H7 (cell line): ENCODE data around the gene SALL3. TPM values are rescaled to one million over a fixed set of nuclear protein-coding genes. Genes with fewer than 3 reads are reported as not detected.
"Not testable (repeated sequence)": the region's sequence is repeated elsewhere in the genome, so short reads cannot be mapped to it uniquely, and the experiment has no call there.

ENCODE experiments used
- DNase-seq: peaks from one replicate; pipeline ENCODE4 v3.0.0; 2012
- H3K27me3 ChIP-seq: 2 replicates; pipeline ENCODE4 v1.6.0; 2011; ENCODE audit warnings: mild to moderate bottlenecking, low read length; ENCODE audit not compliant: control insufficient read depth, insufficient read depth
- H3K36me3 ChIP-seq: replicated peaks from 2 replicates; pipeline ENCODE4 v1.5.1; 2011; ENCODE audit warnings: low read length; ENCODE audit not compliant: control insufficient read depth, insufficient read depth
- H3K4me3 ChIP-seq: 2 replicates; pipeline ENCODE4 v1.5.1; 2011; ENCODE audit warnings: low read depth, mild to moderate bottlenecking, control low read depth, low read length, moderate library complexity; ENCODE audit not compliant: insufficient read depth
- total RNA-seq: library from RNA; depleted of rRNA; stranded (reverse); fragments of >200 nt; shearing (Covaris generic); gene quantifications from 2 replicates; pipeline ENCODE4 v1.2.3, GENCODE V29; 2014; rRNA removed

The SALL3 gene
- 60.0 and 96.6 TPM in 2 replicates for total RNA-seq

GRCh38 chr18:78979730-78980278 lies at the start of gene SALL3:
SALL3 (plus strand) TSS chr18:78979818; CDS start chr18:78980275, 457 bp downstream.
- Histone ChIP-seq H3K36me3 (no peaks in the 10 kb centered on the region), H3K27me3 (peaks cover 47% of the 10 kb centered on the region), H3K4me3 (peak within 1 kb of the TSS; percentile 89)
- DNase-seq: peak; percentile 97

GRCh38 chr18:78932281-78932680 lies 47.3 kb upstream of the SALL3 start:
- H3K27me3 ChIP-seq: no peaks in the 10 kb centered on the region
- H3K36me3 ChIP-seq: no peaks in the 10 kb centered on the region
- H3K4me3 ChIP-seq: no peak overlapping the region
- no peak for DNase-seq

GRCh38 chr18:78934003-78934402 lies 45.6 kb upstream of the SALL3 start:
- Histone ChIP-seq H3K4me3 (no peak overlapping the region), H3K36me3 (no peaks in the 10 kb centered on the region), H3K27me3 (no peaks in the 10 kb centered on the region)
- no peak for DNase-seq

GRCh38 chr18:78934551-78935225 lies 44.9 kb upstream of the SALL3 start:
- H3K27me3 ChIP-seq: no peaks in the 10 kb centered on the region
- no peaks in the 10 kb centered on the region for H3K36me3 ChIP-seq
- no peak for DNase-seq
- no peak overlapping the region for H3K4me3 ChIP-seq

GRCh38 chr18:78935406-78935805 lies 44.2 kb upstream of the SALL3 start:
- no peak overlapping the region for H3K4me3 ChIP-seq
- no peaks in the 10 kb centered on the region for H3K27me3 ChIP-seq
- no peak for DNase-seq
- H3K36me3 ChIP-seq: no peaks in the 10 kb centered on the region

- Histone ChIP-seq H3K4me3 (no peak overlapping the region), H3K36me3 (no peaks in the 10 kb centered on the region), H3K27me3 (no peaks in the 10 kb centered on the region)
Measured at GRCh38 chr18:78936251-78937005, 43.2 kb upstream of the SALL3 start.

GRCh38 chr18:78937166-78937565 lies 42.5 kb upstream of the SALL3 start:
- no peaks in the 10 kb centered on the region for H3K36me3 ChIP-seq
- no peaks in the 10 kb centered on the region for H3K27me3 ChIP-seq
- no peak for DNase-seq
- H3K4me3 ChIP-seq: no peak overlapping the region

More at GRCh38 chr18:78936251-78937005, 43.2 kb upstream of the SALL3 start:
- DNase-seq: no peak

- no peaks in the 10 kb centered on the region for H3K27me3 ChIP-seq
- DNase-seq: no peak
- no peak overlapping the region for H3K4me3 ChIP-seq
- H3K36me3 ChIP-seq: no peaks in the 10 kb centered on the region
Measured at GRCh38 chr18:78939105-78939504, 40.5 kb upstream of the SALL3 start.

GRCh38 chr18:78939734-78940494 lies 39.7 kb upstream of the SALL3 start:
- no peak for DNase-seq
- no peak overlapping the region for H3K4me3 ChIP-seq
- no peaks in the 10 kb centered on the region for H3K27me3 ChIP-seq
- H3K36me3 ChIP-seq: no peaks in the 10 kb centered on the region

GRCh38 chr18:78942236-78942635 lies 37.4 kb upstream of the SALL3 start:
- not testable (repeated sequence) for DNase-seq, H3K4me3 ChIP-seq, H3K27me3 ChIP-seq, H3K36me3 ChIP-seq

- Histone ChIP-seq H3K36me3 (no peaks in the 10 kb centered on the region), H3K27me3 (no peaks in the 10 kb centered on the region), H3K4me3 (no peak overlapping the region)
- no peak for DNase-seq
Measured at GRCh38 chr18:78945628-78946027, 34.0 kb upstream of the SALL3 start.

- Histone ChIP-seq H3K36me3 (no peaks in the 10 kb centered on the region), H3K4me3 (no peak overlapping the region), H3K27me3 (no peaks in the 10 kb centered on the region)
- no peak for DNase-seq
Measured at GRCh38 chr18:78947291-78947690, 32.3 kb upstream of the SALL3 start.

GRCh38 chr18:78948221-78948620 lies 31.4 kb upstream of the SALL3 start:
- Histone ChIP-seq H3K36me3 (no peaks in the 10 kb centered on the region), H3K27me3 (no peaks in the 10 kb centered on the region), H3K4me3 (no peak overlapping the region)
- peak; percentile 80 for DNase-seq

GRCh38 chr18:78948707-78949106 lies 30.9 kb upstream of the SALL3 start:
- no peaks in the 10 kb centered on the region for H3K27me3 ChIP-seq
- H3K36me3 ChIP-seq: no peaks in the 10 kb centered on the region
- DNase-seq: no peak
- H3K4me3 ChIP-seq: no peak overlapping the region
